Left lobe of liver (tissue), 2 donors: ENCODE results near the gene EGLN3. TPM values are rescaled to one million over a fixed set of nuclear protein-coding genes. Genes with fewer than 3 reads are reported as not detected.
"Not testable (repeated sequence)": the region's sequence is repeated elsewhere in the genome, so short reads cannot be mapped to it uniquely, and the experiment has no call there.

Experiments used
- ATAC-seq: fragments of 200-7000 bp; cut with Tn5 transposase; one replicate; pipeline ENCODE4 v1.9.1; 2020; ENCODE audit warnings: mild to moderate bottlenecking, moderate library complexity
- DNase-seq: peaks from one replicate; pipeline ENCODE4 v3.0.0-alpha.2; 2020; ENCODE audit warnings: low spot score
- total RNA-seq: library from RNA; stranded (reverse); gene quantifications from one replicate; pipeline ENCODE4 v1.2.1, GENCODE V29; 2021
- donor health status: DM: no; HTN: no; CAD: no; lungs with moderate emphysema.
- donor health status: DM: no; HTN: yes; CAD: no.

EGLN3 gene
- total RNA-seq: 3.3 TPM

DNA sequence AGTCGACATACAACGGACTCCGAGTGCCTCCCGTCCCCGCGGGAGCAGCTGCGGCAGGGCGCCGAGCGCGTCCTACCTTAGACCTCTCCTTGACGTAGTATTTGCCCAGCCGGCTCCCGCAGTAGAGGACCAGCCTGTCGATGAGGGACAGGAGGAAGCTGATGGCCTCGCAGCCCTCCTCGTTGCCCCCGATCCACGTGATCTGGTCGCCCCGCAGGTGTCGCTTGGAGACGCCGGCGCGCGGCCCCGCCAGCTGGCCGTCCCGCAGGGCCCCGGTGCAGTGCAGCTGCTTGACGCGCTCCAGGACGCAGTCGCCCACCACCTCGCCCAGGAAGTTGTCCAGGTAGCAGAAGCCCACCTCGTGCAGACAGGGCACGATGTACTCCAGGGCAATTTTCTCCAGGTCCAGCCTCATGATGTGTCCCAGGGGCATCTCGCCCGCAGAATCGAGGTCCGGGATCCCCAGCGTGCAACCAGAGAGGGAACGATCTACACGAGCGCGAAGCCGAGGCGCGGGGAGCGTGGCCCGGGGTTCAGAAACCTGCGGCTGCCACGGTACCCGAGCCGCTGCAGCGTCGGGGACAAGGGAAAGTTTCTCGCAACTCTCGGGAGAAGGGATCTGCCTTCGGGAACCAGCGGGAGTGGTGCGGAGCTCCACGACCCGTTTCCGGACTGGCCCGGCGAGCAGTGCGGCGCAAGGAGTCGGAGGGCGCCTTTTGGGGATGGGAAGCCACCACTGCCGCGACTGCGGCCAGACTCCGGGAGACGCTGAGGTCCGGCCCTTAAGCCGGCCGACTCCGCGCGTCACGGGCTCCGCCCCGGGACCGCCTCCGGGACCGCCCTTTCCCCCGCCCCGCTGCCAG is at the start of gene EGLN3:
EGLN3 (minus strand) TSS at position 755 of the 863 bp plus-strand sequence; CDS start at position 433, 322 bp downstream.
- ATAC-seq (peak; percentile 99), DNase-seq (peak; percentile 87)

DNA sequence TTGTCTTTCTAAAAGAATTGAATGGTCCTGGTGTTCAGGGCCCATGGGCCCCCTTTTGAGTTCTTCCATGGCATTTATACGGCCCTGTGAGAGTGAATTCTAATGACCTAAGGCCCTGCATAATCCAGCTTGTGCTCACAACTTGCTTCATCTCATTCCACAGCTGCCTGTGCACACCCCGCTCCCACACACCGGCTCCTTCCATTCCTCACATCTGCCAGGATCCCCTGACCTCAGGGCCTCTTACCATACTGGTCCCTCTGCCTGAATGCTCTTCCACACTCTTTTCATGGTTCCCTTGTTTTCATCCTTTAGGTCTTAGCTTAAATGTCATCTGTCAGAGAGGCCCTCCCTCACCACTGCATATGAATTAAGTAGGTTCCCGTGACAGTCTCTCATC is 49.5 kb upstream of the EGLN3 start:
- no peak for DNase-seq
- ATAC-seq: no peak

DNA sequence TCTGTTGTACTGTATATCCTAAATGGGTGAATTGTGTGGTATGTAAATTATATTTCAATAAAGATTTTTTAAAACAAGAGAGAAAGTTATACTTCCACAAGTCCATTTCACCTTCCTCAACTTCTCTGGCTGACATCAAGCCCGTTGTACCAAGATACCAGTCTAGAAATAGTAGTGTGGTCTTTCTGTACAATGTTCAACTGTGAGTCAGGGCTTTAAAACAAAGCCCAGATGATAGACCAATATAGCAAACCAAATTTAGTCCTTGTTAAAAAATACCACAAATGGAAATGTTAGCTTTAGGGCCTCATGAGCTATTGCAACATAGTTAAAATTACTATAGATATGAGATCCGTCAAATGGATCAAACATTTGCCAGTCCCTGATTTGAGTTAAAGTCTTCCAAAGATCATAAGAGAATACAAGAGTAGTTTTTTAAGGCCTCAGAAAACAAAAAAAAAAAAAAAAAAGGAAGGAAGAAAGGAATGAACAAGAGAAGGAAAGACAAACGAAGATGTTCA is 49.0 kb upstream of the EGLN3 start:
- DNase-seq (no peak), ATAC-seq (no peak)

DNA sequence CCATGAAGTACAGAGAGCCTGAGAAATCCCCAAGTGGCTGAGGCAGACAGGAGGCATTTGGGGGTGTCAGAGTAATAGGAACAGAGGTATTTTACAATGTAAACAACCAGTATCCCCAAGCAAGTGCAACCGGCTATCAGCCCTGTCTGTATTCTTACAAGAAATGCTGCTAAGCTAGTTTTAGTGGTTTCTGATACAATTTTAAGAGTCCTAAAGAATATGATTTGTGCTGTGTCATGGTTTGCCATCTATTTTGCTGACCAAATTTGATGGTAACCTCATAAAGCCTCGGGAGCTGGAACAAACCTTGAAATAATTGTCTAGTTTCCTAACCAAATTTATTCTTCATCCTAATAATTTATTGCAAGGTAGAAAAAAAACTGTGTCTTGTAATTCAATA is 46.7 kb upstream of the EGLN3 start:
- DNase-seq (no peak), ATAC-seq (no peak)

DNA sequence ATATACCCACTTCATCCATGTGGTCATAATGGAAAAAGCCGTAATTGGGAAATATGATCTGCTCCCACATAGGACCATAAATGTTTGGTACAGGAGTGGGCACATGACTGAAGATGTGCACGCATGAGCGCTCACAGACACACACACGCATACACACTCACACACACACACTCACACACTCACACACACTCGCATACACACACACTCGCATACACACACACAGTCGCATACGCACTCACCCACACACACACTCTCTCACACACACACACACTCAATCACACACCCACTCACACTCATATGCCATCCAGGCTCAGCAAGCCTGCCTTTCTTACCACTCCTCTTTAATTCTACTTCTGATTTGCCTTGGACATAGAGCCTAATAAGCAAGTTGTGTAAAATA is 45.6 kb upstream of the EGLN3 start:
- ATAC-seq: no peak
- DNase-seq: no peak

DNA sequence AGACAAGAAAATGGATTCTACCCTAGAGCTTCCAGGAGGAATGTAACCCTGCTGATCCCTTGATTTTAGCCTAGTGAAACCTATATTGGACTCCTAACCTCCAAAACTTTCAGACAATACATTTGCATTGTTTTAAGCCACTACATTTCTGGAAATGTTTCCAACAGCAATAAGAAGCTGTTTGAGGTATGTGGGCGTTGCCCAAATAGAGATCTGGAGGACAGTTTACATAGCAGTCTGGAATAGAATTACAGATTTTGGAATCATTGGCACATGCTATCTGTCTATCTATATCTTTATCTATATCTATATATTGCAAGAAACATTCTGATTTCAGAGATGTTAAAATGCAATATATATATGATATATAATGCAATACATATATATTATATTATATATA is 42.4 kb upstream of the EGLN3 start:
- DNase-seq (no peak), ATAC-seq (no peak)

DNA sequence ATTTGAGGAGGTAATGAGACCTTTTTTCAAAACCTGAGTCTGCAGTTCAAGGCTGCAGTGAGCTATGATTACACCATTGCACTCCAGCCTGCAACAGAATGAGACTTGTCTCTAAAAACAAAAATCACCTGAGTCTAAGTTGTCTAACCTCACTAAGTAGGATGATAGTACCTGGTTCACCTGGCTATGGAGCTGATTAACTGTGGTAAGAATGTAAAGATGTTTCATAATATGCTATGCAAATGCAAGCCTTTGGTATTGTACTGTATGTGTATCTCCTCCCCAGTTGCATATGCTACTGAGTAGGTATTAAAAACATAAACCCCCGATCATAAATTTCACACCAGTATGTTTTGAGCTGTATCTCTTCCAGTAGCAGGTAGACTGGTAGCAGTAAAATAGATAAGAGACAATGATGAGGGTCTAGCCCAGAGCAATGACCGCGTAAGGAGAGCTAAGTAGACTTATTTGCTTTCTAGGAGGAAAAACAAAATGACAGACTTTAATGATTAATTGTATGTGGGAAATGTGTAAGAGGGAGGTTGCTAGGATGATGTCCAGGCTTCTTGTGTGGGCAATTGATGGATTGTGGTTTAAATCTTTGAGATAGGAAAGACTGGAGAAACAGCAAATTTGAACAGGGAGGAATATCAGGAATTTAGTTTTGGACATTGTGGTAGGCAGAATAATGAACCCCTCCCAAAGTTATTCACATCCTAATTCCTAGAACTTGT is 41.6 kb upstream of the EGLN3 start:
- no peak for DNase-seq
- ATAC-seq: no peak

DNA sequence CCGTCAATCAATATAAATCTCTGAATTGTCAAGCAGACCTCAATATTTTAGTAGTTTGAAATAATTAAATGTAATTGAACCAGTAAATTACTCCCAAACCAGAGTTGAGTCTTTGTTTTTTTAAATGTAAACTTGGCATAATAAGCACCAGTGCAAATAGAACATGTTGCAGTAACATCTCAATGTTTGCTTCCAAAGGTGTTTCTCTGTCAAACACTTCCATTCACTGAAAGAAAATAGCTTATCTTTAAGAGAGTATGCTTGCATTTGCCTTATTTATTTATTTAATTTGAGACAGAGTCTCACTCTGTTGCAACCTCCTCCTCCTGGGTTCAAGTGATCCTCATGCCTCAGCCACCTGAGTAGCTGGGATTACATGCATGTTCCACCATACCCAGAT is 39.9 kb upstream of the EGLN3 start:
- peak; percentile 63 for ATAC-seq
- no peak for DNase-seq

DNA sequence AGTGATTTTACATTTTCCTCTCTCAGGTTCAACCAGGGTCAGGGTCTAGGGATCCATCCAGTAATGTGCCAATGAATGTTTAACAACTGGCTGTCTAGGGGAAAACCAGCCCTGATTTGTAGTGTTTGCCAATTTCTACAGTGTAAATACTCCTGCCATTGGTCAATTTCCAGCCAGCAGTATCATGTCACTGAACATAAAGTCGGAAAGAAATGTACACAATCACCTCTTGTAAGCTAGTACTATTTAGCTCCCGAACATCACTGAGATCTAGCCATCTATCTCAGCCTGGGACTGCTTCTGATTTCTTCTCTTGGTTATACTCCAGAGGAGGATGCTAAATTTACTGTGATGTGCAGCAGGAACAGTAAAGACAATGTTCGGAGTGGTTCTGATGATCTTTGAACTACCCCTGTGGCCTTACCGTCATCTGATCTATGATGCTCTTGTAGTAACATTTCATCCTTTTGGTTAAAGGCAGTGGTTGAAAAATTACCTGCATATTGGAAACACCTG is 36.7 kb upstream of the EGLN3 start:
- ATAC-seq: peak; percentile 26
- DNase-seq: no peak

DNA sequence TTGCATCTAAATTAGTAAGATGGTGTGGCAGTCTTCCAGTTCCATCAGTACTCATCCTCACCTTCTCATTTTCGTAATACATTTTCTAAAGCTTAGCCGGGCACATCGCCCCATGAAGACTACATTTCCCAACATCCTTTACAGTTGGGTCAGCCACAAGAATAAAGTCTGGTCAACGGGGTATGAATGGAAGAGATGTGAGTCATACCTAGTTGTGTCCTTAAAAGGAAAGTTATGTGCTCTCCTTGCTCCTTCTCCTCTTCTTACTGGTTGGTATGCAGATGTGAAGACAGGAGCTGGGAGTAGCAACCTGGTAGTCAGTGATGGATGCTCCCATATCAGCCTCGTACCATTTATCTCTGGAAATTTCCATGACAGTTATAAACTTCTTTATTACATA is 35.9 kb upstream of the EGLN3 start:
- DNase-seq: no peak
- ATAC-seq: no peak

DNA sequence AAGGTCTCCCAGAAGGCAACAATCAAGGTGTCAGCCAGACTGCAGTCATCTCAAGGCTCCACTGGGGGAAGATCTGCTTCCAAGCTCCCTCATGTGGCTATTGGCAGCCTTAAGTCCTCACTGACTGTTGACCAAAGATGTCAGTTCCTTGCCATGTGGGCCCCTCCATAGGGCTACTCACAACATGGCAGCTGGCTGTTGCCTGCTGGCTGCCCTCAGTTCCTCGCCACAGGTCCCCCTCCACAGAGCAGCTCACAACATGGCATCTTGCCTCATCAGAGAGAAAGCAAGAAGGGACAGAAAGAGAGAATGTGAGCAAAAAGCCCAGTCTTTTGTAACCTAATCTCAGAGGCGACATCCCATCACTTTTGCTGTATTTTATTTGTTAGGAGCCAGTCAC is 34.4 kb upstream of the EGLN3 start:
- ATAC-seq (no peak), DNase-seq (no peak)

DNA sequence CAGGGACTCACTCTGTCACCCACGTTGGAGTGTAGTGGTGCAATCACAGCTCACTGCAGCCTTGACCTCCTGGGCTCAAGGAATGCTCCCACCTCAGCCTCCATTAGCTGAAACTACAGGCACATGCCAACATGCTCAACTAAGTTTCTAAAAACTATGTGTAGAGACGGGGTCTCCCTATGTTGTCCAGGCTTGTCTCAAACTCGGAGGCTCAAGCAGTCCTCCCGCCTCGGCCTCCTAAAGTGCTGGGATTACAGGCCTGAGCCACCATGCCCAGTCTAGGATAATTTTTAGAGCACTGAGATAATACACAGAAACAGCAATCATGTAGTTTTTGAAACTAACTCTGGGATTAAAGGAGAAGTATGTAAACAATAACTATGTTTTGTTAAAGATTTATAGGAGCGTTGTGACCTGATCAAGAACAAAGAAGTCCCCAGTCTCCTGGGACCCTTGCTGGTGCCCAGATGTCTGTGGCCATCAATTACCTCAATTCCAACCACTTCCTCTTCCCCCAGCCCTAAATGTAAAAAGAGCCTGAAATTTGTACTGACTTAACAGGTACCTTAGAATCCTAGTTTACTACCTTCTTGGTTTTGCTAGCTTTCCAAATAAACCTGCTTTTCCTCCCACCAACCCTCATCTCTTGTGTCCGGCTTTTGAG is 28.9 kb upstream of the EGLN3 start:
- ATAC-seq: no peak
- no peak for DNase-seq

DNA sequence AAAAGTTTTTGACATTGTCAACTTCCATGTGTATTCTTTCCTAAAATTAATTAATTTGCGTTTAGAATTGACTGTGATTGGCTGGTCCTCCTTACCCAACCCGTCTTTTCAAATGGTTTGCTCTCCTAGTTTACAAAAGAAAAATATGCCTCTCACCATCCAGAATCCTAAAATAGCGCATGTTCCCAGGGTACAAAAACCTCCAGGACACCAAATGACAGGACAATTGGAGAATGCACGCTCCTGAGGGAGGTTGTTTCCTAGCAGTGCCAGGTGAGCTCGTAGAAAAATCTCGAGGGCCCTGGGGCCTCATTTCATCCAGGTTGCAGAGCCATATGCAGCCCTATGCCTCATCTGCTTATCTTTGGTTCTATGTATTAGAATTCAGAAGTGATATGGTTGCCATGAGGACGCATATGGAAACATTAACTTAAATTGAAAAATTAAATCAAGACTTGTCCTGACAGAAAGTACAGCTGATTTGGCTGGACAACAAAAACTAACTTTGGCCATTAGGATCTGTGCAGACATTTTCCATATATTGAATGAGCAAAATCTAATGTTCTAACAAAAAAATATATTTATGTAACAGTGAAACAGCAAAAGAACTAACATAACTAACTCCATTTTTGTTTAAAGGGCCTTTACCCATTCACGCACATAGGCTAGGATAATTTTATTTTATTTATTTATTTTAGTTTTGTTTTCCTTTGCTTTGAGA is 28.2 kb upstream of the EGLN3 start:
- DNase-seq (no peak), ATAC-seq (no peak)

DNA sequence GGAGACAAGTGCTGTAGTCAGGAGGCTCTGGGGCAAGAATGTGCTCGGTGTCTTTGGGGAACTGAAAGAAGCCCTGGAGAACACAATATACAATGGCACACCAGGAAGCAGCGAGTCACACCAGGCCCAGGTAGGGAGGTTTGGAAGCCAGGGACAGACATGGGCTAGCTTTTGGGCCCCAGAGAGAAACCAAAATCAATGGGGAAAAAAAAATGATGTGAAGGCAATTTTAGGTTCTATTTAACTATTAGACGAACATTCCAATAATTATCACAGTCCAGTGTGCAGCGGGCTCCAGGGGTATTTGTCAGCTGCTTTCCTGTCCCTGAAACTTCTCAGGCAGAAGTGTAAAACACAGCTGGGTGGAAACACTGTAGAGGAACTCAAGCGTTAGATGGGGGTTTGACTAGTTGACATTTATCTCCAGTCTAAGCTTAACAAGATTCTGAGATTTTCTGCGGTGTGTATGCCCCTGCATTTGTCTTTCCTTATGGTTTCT is 21.8 kb upstream of the EGLN3 start:
- ATAC-seq: no peak

DNA sequence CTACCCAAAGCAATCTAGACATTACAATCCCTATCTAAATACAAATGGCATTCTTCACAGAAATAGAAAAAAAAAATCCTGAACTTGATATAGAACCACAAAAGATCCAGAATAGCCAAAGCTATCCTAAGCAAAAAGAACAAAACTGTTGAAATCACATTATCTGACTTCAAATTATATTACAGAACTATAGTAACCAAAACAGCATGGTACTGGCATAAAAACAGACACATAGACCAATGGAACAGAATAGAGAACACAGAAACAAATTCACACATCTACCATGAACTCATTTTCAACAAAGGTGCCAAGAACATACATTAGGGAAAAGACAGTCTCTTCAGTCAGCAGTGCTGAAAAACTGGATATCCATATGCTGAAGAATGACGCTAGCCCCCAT is 19.0 kb upstream of the EGLN3 start:
- DNase-seq, ATAC-seq: not testable (repeated sequence)

More for the DNA sequence above, 21.8 kb upstream of the EGLN3 start:
- DNase-seq: no peak

DNA sequence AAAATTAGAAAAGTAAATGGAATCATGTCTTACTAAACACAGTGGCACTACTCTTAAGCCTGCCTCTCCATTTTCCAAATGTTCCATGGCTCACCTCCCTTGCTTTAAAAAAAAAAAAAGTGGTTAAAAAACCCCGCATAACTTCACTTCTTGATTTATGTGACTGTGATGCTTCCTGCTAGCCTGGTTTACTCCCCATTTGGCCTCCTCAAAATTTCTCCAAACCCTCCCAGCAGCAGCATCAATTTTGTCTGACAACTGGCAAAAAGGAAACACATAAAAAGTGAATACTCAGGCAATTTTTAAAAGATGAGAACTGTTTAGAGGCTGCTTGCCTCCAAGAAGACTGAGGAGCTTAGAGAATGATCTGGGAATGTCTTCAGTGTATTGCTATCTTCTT is 17.8 kb upstream of the EGLN3 start:
- no peak for ATAC-seq
- DNase-seq: no peak

DNA sequence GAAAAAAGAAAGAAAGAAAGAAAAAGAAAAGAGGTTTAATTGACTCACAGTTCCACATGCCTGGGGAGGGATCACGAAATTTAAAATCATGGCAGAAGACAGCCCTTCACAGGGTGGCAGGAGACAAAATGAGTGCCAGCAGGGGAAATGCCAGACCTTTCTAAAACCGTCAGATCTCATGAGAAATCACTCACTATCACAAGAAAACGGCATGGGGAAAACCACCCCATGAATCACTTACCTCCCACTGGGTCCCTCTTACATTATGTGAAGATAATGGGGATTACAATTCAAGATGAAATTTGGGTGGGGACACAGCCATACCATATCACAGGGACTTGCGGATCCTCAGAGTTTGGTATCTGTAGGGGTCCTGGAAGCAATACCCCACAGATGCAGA is 16.3 kb upstream of the EGLN3 start:
- DNase-seq (no peak), ATAC-seq (no peak)

DNA sequence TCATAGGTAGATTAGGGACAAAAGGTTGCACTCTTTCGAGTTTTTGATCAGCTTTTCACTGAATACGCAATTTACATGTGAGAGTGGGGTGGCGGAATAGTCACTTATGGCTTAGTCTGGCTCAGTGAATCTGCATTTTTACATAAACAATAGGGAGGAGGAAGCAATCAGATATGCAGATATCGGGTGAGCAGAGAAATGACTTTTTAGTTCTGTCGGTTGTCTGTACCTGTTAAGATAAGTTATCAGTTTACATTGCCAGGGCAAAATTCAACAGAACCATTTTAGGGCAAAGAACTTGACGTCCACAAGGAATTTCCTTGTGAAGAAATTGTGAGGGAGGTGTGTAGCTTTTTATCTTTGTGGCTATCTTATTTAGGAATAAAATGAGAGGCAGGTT is 15.4 kb upstream of the EGLN3 start:
- no peak for DNase-seq
- no peak for ATAC-seq

DNA sequence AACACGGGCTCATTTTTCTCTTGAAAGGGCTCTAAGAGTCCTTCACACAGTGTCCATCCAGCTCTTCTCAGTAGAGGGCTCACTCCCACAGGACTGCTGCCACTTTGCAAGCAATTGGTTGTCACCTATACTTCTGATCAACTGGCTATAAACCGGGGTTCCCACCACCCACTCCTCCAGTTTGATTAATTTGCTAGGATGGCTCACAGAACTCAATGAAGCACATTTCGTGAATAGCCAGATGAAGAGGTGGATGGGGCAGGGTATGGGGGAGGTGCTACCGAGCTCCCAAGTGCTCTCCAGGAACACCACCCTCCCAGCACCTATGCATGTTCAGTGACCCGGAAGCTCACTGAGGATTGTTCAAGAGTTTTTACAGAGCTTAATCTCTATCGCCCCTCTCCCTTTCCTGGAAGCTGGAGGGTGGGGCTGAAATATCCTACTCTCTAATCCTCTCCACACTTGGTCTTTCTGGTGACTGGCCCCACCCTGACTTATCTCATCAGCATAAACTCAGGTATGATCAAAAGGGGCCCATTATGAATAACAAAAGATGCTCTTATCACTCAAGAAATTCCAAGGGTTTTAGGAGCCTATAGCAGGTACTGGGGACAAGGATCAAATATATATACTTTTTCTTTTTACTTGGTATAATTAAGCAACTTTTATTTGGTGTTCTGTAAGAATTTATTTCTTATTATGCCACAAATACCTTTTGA is 13.9 kb upstream of the EGLN3 start:
- no peak for DNase-seq
- ATAC-seq: no peak

DNA sequence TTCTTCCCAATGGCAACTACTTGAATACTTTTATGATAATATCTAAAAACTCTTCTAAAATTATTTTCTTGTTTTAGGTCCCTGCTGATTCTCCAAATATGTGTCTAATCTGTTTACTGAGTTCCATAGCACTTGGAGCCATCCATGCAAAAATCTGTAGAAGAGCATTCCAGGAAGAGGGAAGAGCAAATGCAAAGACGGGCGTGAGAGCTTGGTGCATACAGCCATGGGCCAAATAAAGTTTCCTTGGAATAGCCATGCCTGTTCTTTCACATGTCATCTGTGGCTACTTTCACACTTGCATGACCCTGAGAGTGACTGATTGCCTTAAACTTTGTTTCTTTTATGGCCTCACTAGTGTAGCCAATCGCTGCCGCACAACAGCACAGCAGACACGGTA is 13.0 kb upstream of the EGLN3 start:
- DNase-seq: no peak
- ATAC-seq: no peak
